ENCODE measurements around the gene PPARG. TPM values are rescaled to one million over a fixed set of nuclear protein-coding genes. Genes with fewer than 3 reads are reported as not detected.
"Not testable (repeated sequence)": the region's sequence is repeated elsewhere in the genome, so short reads cannot be mapped to it uniquely, and the experiment has no call there.

Gene PPARG
- total RNA-seq, 4 donors from 2014 or later, result 16.9 to 146 (median 117) TPM

- no peaks in the 10 kb centered on the region for H3K9me3 ChIP-seq
- WGBS, 2 donors (ENCODE audit: low coverage in 1 of 2), result 49 to 80% methylated on average over 1 to 2 of the region's 2 CpGs
- H3K4me3 ChIP-seq, result no peak overlapping the region
- H3K36me3 ChIP-seq, result no peaks in the 10 kb centered on the region
- H3K27me3 ChIP-seq, result no peaks in the 10 kb centered on the region
- no peak for DNase-seq
- peaks cover 0 to 18% (median 9%) of the 10 kb centered on the region in 4 donors for H3K4me1 ChIP-seq
- intact Hi-C loops (cut with DNase I; ENCODE audit: low total_unique reads), result no loop called here
- in situ Hi-C loops (cut with MboI; ENCODE audit: low pct_ligation_motif_present in 1 of 4, low pct_unique_long_range_greater_than_20kb in 1 of 4, low sequenced_read_pairs in 3 of 4), result loop anchor here in 1 of 4 donors (10.0 kb wide), 1 partner anchor 324 kb away; no protein-coding TSS in a partner anchor
- H3K27ac ChIP-seq, result no peak overlapping the region
- TF ChIP-seq, protein P1, sequence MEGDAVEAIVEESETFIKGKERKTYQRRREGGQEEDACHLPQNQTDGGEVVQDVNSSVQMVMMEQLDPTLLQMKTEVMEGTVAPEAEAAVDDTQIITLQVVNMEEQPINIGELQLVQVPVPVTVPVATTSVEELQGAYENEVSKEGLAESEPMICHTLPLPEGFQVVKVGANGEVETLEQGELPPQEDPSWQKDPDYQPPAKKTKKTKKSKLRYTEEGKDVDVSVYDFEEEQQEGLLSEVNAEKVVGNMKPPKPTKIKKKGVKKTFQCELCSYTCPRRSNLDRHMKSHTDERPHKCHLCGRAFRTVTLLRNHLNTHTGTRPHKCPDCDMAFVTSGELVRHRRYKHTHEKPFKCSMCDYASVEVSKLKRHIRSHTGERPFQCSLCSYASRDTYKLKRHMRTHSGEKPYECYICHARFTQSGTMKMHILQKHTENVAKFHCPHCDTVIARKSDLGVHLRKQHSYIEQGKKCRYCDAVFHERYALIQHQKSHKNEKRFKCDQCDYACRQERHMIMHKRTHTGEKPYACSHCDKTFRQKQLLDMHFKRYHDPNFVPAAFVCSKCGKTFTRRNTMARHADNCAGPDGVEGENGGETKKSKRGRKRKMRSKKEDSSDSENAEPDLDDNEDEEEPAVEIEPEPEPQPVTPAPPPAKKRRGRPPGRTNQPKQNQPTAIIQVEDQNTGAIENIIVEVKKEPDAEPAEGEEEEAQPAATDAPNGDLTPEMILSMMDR (IDR thresholded peaks at IDR 0.05), result no peak
- no peak for TF ChIP-seq POLR2A (IDR thresholded peaks at IDR 0.05)
- no peak for TF ChIP-seq EP300 (IDR thresholded peaks at IDR 0.05; ENCODE audit: low read depth)
- no peak for TF ChIP-seq POLR2AphosphoS5 (IDR thresholded peaks at IDR 0.05)
These were observed 179.9 kb downstream of the PPARG start for GRCh38 chr3:12468757-12469156.

DNA sequence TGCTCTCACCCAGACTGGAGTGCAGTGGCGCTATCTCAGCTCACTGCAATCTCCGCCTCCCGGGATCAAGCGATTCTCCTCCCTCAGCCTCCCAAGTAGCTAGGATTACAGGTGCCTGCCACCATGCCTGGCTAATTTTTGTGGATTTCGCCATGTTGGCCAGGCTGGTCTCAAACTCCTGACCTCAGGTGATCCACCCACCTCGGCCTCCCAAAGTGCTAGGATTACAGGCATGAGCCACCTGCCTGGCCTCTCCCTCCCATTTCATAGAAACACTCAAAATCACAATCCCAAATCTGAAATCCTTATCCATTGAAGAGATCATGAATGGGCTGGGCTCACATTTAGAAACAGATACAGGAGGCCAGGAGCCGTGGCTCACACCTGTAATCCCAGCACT, 180.4 kb downstream of the PPARG start:
- intact Hi-C loops (cut with DNase I; ENCODE audit: low total_unique reads); H3K9me3 ChIP-seq; H3K27ac ChIP-seq; H3K4me3 ChIP-seq; H3K27me3 ChIP-seq; DNase-seq; H3K36me3 ChIP-seq: not testable (repeated sequence)
- in situ Hi-C loops (cut with MboI; ENCODE audit: low pct_ligation_motif_present in 1 of 4, low pct_unique_long_range_greater_than_20kb in 1 of 4, low sequenced_read_pairs in 3 of 4), result loop anchor here in 1 of 4 donors (10.0 kb wide), 1 partner anchor 324 kb away; no protein-coding TSS in a partner anchor
- WGBS, 2 donors (ENCODE audit: low coverage in 1 of 2), result 97 to 100% methylated on average over 1 to 7 of the region's 7 CpGs
- H3K4me1 ChIP-seq, result peaks cover 0 to 18% (median 9%) of the 10 kb centered on the region in 4 donors

GRCh38 chr3:12470111-12470510, 181.2 kb downstream of the PPARG start:
- intact Hi-C loops (cut with DNase I; ENCODE audit: low total_unique reads), result no loop called here
- in situ Hi-C loops (cut with MboI; ENCODE audit: low pct_ligation_motif_present in 1 of 4, low pct_unique_long_range_greater_than_20kb in 1 of 4, low sequenced_read_pairs in 3 of 4), result loop anchor here in 2 of 4 donors (10.0 kb wide), 2 partner anchors 175 to 345 kb away; no protein-coding TSS in a partner anchor
- no peak for TF ChIP-seq POLR2AphosphoS5 (IDR thresholded peaks at IDR 0.05)
- TF ChIP-seq POLR2A (IDR thresholded peaks at IDR 0.05), result no peak
- no peak for TF ChIP-seq EP300 (IDR thresholded peaks at IDR 0.05; ENCODE audit: low read depth)
- TF ChIP-seq, protein P1 (IDR thresholded peaks at IDR 0.05), result no peak
- Histone ChIP-seq H3K4me1 (peaks cover 0 to 18% (median 9%) of the 10 kb centered on the region in 4 donors), H3K4me3 (no peak overlapping the region), H3K27ac (no peak overlapping the region), H3K27me3 (no peaks in the 10 kb centered on the region), H3K9me3 (no peaks in the 10 kb centered on the region), H3K36me3 (no peaks in the 10 kb centered on the region)
- no peak for DNase-seq
- 77 to 96% methylated on average over 5 of the region's 5 CpGs for WGBS, 2 donors (ENCODE audit: low coverage in 1 of 2)

- H3K36me3 ChIP-seq, result no peaks in the 10 kb centered on the region
These were observed 181.8 kb downstream of the PPARG start for GRCh38 chr3:12470680-12471079.

DNA sequence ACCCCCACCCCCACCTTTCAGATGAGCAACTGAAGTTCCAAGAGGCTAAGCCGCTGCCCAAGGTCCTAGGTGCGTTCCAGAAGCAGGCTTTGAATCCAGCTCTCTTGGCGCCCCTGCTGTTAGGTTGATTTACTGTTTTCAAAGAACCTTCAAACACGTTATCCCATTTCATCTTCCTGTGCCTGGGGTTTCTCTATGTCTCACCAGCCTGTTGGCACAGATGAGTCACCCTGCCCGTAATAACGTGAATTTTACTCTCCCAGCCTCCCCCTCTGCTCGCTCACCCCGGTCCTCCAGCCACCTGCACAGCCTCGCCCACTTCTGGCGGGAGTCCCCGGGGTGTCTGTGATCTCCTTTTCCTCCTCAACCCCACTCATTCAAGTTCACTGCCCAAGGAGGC, 182.4 kb downstream of the PPARG start:
- Histone ChIP-seq H3K36me3 (no peaks in the 10 kb centered on the region), H3K27me3 (no peaks in the 10 kb centered on the region), H3K4me3 (no peak overlapping the region), H3K4me1 (peaks cover 0 to 16% (median 7%) of the 10 kb centered on the region in 4 donors), H3K9me3 (no peaks in the 10 kb centered on the region), H3K27ac (peak overlapping the region in 1 of 4 donors; percentile 16)
- 25% methylated on average over 11 of the region's 11 CpGs; no CpG with 5 or more reads in 1 of the 2 donors for WGBS, 2 donors (ENCODE audit: low coverage in 1 of 2)
- TF ChIP-seq EP300 (IDR thresholded peaks at IDR 0.05; ENCODE audit: low read depth) (no peak), POLR2A (IDR thresholded peaks at IDR 0.05) (no peak), POLR2AphosphoS5 (IDR thresholded peaks at IDR 0.05) (no peak)
- TF ChIP-seq, protein P1 (IDR thresholded peaks at IDR 0.05), result peak in 1 of 5 experiments; percentile 8
- peak; percentile 36 for DNase-seq
- intact Hi-C loops (cut with DNase I; ENCODE audit: low total_unique reads), result no loop called here
- in situ Hi-C loops (cut with MboI; ENCODE audit: low pct_ligation_motif_present in 1 of 4, low pct_unique_long_range_greater_than_20kb in 1 of 4, low sequenced_read_pairs in 3 of 4), result loop anchor here in 2 of 4 donors (10.0 kb wide), 2 partner anchors 176 to 346 kb away; no protein-coding TSS in a partner anchor

More at GRCh38 chr3:12470680-12471079, 181.8 kb downstream of the PPARG start:
- Histone ChIP-seq H3K4me3 (no peak overlapping the region), H3K27ac (no peak overlapping the region), H3K27me3 (no peaks in the 10 kb centered on the region), H3K4me1 (peaks cover 0 to 18% (median 9%) of the 10 kb centered on the region in 4 donors), H3K9me3 (no peaks in the 10 kb centered on the region)
- 94 to 100% methylated on average over 3 of the region's 3 CpGs for WGBS, 2 donors (ENCODE audit: low coverage in 1 of 2)
- in situ Hi-C loops (cut with MboI; ENCODE audit: low pct_ligation_motif_present in 1 of 4, low pct_unique_long_range_greater_than_20kb in 1 of 4, low sequenced_read_pairs in 3 of 4), result loop anchor here in 2 of 4 donors (10.0 kb wide), 2 partner anchors 176 to 346 kb away; no protein-coding TSS in a partner anchor
- no peak for TF ChIP-seq POLR2AphosphoS5 (IDR thresholded peaks at IDR 0.05)
- DNase-seq, result no peak
- intact Hi-C loops (cut with DNase I; ENCODE audit: low total_unique reads), result no loop called here
